RPMI7951 (cell line): ENCODE data around the gene ZBED2. TPM values are rescaled to one million over a fixed set of nuclear protein-coding genes. Genes with fewer than 3 reads are reported as not detected.
"Not testable (repeated sequence)": the region's sequence is repeated elsewhere in the genome, so short reads cannot be mapped to it uniquely, and the experiment has no call there.

Experiments
- DNase-seq: peaks from one replicate; pipeline ENCODE4 v3.0.0-alpha.2; 2012; ENCODE audit warnings: low read depth
- total RNA-seq: library from RNA; depleted of rRNA; stranded (reverse); fragments of >200 nt; shearing (Covaris generic); gene quantifications from 2 replicates; pipeline ENCODE4 v1.2.3, GENCODE V29; 2014; rRNA removed

ZBED2 gene
- total RNA-seq = not detected in 2 replicates

- no peak for DNase-seq
These were observed at the start of gene ZBED2 for GRCh38 chr3:111595232-111595631. TSS of gene ZBED2 (minus strand) at chr3:111595346. CDS start at chr3:111594201, 1,145 bp downstream.

GRCh38 chr3:111639316-111639715 lies 44.2 kb upstream of the ZBED2 start:
- no peak for DNase-seq

- no peak for DNase-seq
These were observed 41.3 kb upstream of the ZBED2 start for GRCh38 chr3:111636366-111636885.

GRCh38 chr3:111635403-111635802 lies 40.3 kb upstream of the ZBED2 start:
- DNase-seq = no peak

- DNase-seq = peak; percentile 69
These were observed 35.5 kb upstream of the ZBED2 start for GRCh38 chr3:111630638-111631037.

GRCh38 chr3:111629018-111629417 lies 33.9 kb upstream of the ZBED2 start:
- not testable (repeated sequence) for DNase-seq

- peak; percentile 75 for DNase-seq
These were observed 31.9 kb upstream of the ZBED2 start for GRCh38 chr3:111627092-111627491.

GRCh38 chr3:111621535-111621934 lies 26.4 kb upstream of the ZBED2 start:
- no peak for DNase-seq

GRCh38 chr3:111619833-111620232 lies 24.7 kb upstream of the ZBED2 start:
- DNase-seq = peak; percentile 74

- no peak for DNase-seq
These were observed 23.8 kb upstream of the ZBED2 start for GRCh38 chr3:111618945-111619344.

- no peak for DNase-seq
These were observed 22.9 kb upstream of the ZBED2 start for GRCh38 chr3:111617912-111618601.

GRCh38 chr3:111617406-111617805 lies 22.3 kb upstream of the ZBED2 start:
- DNase-seq = no peak

- DNase-seq = peak; percentile 45
These were observed 21.4 kb upstream of the ZBED2 start for GRCh38 chr3:111616417-111617105.

- DNase-seq = no peak
These were observed 20.7 kb upstream of the ZBED2 start for GRCh38 chr3:111615880-111616279.

- no peak for DNase-seq
These were observed 18.1 kb upstream of the ZBED2 start for GRCh38 chr3:111613294-111613693.

GRCh38 chr3:111610612-111611054 lies 15.5 kb upstream of the ZBED2 start:
- DNase-seq = peak; percentile 42

- DNase-seq = peak; percentile 49
These were observed 15.0 kb upstream of the ZBED2 start for GRCh38 chr3:111610189-111610588.

GRCh38 chr3:111609700-111610099 lies 14.6 kb upstream of the ZBED2 start:
- DNase-seq = no peak

- no peak for DNase-seq
These were observed 13.2 kb upstream of the ZBED2 start for GRCh38 chr3:111608383-111608782.

GRCh38 chr3:111607240-111607920 lies 12.2 kb upstream of the ZBED2 start:
- DNase-seq = no peak

- no peak for DNase-seq
These were observed 10.3 kb upstream of the ZBED2 start for GRCh38 chr3:111605493-111605892.

GRCh38 chr3:111605018-111605417 lies 9.9 kb upstream of the ZBED2 start:
- peak; percentile 61 for DNase-seq
